ENCODE measurements around the gene SGCE. TPM values are rescaled to one million over a fixed set of nuclear protein-coding genes. Genes with fewer than 3 reads are reported as not detected.

Gene SGCE
- total RNA-seq, 1 donor from 2014 or later: 37.9 TPM

DNA sequence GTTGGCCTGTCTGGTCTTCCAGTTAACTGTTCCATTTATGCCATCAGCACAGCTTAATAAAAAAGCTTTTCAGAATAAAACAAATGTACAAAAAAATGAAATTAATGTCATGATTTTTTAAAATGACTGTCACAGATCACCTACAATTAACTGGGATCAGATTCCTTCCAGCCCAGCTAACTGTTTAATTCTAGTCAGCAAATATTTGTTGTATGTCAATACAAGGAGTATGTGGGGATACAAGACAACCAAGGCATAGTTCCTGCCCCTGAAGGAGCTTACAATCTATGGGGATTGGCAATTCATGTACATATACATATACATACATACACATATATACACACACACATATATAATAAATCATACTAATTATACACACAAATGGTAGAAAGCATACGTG lies 16.5 kb downstream of the SGCE start:
- DNase-seq (ENCODE audit: low read depth): no peak
- TF ChIP-seq, protein P1, sequence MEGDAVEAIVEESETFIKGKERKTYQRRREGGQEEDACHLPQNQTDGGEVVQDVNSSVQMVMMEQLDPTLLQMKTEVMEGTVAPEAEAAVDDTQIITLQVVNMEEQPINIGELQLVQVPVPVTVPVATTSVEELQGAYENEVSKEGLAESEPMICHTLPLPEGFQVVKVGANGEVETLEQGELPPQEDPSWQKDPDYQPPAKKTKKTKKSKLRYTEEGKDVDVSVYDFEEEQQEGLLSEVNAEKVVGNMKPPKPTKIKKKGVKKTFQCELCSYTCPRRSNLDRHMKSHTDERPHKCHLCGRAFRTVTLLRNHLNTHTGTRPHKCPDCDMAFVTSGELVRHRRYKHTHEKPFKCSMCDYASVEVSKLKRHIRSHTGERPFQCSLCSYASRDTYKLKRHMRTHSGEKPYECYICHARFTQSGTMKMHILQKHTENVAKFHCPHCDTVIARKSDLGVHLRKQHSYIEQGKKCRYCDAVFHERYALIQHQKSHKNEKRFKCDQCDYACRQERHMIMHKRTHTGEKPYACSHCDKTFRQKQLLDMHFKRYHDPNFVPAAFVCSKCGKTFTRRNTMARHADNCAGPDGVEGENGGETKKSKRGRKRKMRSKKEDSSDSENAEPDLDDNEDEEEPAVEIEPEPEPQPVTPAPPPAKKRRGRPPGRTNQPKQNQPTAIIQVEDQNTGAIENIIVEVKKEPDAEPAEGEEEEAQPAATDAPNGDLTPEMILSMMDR (conservative IDR thresholded peaks at IDR 0.05; ENCODE audit: low read depth, low read length): no peak

DNA sequence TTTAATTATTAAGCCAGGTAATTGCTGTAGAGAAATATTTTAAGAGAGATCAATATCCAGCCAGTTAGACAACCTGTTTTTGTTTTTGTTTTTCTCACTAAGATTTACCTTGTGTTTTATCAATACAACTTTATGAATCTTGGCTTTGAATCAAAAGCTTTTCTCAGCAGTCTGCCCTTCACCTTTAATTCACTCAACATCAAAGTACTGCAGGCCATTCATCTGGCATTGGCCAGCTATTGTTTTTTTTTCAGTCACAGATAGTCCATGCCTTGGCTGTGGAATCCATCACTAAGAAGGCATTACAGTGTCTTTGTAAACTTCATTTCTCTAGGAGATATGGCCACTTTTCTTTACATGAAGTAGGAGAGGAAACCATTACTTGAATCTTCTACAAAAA lies 20.2 kb downstream of the SGCE start:
- TF ChIP-seq, protein P1 (conservative IDR thresholded peaks at IDR 0.05; ENCODE audit: low read depth, low read length): no peak
- DNase-seq (ENCODE audit: low read depth): no peak
- H3K4me3 ChIP-seq (ENCODE audit: low read depth, low read length): no peak overlapping the region

More for the DNA sequence above, 16.5 kb downstream of the SGCE start:
- H3K4me3 ChIP-seq (ENCODE audit: low read depth, low read length): no peak overlapping the region

DNA sequence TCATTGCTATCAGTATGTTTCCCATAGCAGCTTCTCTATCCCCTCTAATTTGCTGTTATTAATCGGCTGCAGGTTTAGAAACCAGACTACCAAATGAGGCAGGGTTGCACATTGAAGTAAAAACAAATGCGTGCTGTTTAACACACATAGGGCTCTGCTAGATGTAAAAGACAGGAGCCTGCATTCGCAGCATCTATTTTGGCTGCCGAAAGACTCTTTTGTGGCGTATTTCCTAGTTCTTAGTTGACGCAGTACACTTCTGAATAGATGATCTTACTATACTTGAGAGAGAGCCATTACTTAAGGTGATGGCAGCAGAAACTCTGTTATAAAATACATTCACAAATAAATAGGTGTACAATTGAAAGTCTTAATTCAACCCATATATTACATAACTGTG lies 21.4 kb downstream of the SGCE start:
- DNase-seq (ENCODE audit: low read depth): no peak
- TF ChIP-seq, protein P1 (conservative IDR thresholded peaks at IDR 0.05; ENCODE audit: low read depth, low read length): no peak
- H3K4me3 ChIP-seq (ENCODE audit: low read depth, low read length): no peak overlapping the region

DNA sequence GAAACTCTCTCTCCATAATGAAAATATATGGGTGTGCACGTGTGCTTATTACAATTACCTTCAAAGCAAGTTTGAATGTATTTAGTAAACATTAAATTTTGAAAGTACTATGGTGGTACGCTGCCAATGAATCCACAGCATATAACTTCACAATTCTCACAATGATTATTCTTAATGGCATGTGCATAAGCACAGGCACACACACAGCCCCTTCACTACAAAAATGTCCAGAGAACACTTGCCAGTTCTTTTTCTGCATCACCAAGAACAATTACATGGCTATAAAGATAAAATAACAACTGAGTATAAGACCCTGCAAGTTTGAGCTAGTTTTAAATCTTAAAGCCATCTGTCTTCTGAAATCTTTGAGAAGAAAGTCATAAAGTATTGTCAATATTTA lies 22.2 kb downstream of the SGCE start:
- no peak for DNase-seq (ENCODE audit: low read depth)
- TF ChIP-seq, protein P1 (conservative IDR thresholded peaks at IDR 0.05; ENCODE audit: low read depth, low read length): no peak
- no peak overlapping the region for H3K4me3 ChIP-seq (ENCODE audit: low read depth, low read length)

DNA sequence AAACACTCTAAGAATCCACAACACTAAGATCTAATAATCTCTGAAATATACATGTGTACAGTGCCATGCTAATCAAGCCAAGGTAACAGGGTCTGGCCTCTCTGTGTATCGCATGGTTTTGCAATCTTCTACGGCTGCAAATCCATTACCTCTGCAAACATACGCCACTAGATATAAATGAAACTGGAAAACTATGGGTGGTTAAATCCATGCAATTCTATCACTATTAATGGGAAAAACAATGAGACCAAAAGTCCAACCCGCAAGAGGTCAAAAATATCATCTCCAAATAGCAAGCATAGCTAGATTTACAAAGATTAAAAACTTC lies 23.0 kb downstream of the SGCE start:
- DNase-seq (ENCODE audit: low read depth): no peak
- TF ChIP-seq, protein P1 (conservative IDR thresholded peaks at IDR 0.05; ENCODE audit: low read depth, low read length): no peak
- no peak overlapping the region for H3K4me3 ChIP-seq (ENCODE audit: low read depth, low read length)

DNA sequence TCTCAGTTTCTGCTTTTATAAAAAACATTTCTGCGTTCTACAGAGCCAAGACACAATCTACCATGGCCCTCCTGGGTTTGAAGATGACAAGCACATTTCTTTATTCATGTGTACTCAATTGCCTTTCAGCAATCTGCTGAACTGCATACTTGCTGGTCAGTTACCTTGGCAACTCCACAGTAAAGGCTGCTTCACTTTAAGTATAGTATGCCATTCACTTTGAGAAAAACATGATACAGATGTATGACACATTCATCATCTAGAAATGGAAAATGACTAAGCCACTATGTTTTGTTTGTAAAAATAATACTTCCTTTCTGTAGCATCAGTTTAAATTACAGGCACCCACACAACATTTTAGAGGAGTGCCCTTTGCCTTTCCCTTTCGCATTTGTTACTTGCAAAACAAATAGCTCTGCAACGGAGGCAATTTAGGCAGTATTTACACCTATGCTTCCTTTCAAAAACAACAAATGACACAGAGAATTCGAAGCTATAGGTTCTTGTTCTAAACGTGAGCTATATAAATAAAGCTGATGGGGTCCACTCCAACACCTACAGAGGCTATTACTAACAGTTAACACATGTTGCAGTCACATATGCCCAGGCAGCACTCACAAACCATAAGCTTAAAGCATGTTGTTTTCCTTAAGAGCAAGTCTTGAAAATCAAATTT lies 23.5 kb downstream of the SGCE start:
- DNase-seq (ENCODE audit: low read depth): no peak
- no peak overlapping the region for H3K4me3 ChIP-seq (ENCODE audit: low read depth, low read length)
- TF ChIP-seq, protein P1 (conservative IDR thresholded peaks at IDR 0.05; ENCODE audit: low read depth, low read length): no peak

DNA sequence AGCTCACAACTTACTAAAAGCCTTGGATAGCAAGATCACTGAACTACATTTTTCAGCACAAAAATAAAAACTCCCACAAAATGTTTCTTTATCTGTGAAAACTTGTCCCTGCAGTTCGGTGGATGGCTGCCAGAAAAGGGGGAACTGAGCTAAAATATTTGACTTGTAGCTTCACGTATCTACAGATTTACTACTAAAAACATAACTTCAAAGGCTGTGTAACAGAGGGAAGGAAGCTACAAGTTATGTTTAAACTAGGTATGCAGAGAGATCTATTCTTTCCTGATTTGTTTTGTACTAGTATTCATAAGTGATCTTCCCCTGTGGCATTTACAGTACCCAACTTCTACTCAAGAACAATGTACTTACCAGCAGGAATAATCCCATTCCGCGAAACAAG lies 25.1 kb downstream of the SGCE start:
- TF ChIP-seq, protein P1 (conservative IDR thresholded peaks at IDR 0.05; ENCODE audit: low read depth, low read length): no peak
- H3K4me3 ChIP-seq (ENCODE audit: low read depth, low read length): no peak overlapping the region
- DNase-seq (ENCODE audit: low read depth): no peak
